Epithelial cell of esophagus (primary cell): ENCODE results near the gene PTBP3.
"Not testable (repeated sequence)": the region's sequence is repeated elsewhere in the genome, so short reads cannot be mapped to it uniquely, and the experiment has no call there.

Experiments
- DNase-seq: peaks from one replicate; pipeline ENCODE4 v3.0.0; 2010; ENCODE audit warnings: low read depth
- H3K4me3 ChIP-seq: 2 replicates; pipeline ENCODE4 v1.5.1; 2011; ENCODE audit warnings: mild to moderate bottlenecking, low read length, control low read depth
- CTCF ChIP-seq: IDR thresholded peaks from 2 replicates; pipeline ENCODE4 v1.5.1; 2011; ENCODE audit warnings: low read depth, mild to moderate bottlenecking, low read length, control low read depth, inconsistent platforms; ENCODE audit not compliant: insufficient read depth; ENCODE audit errors: missing control alignments

The PTBP3 gene

DNA sequence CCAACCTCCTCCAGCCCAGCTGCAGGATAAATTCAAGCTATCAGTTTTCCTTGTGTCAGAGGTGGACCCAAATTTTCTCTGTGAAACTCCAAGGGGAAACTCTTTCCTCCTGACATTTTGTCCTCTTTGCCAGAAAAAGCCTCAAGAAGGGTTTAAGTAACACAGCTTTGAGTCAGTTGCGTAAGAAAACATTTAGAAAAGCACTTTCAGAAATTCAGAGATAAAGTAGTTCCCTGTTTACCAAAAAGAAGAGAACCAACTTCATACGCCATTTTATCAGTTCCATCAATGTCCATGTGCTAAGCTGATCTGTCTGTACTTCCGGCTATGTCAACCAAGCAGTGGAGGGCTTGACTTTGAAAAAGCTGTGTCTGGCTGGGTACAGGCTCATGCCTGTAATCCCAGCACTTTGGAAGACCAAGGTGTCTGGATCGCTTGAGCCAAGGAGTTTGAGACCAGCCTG, 138.4 kb downstream of the PTBP3 start:
- H3K4me3 ChIP-seq = no peak overlapping the region
- TF ChIP-seq CTCF = no peak
- no peak for DNase-seq

- no peak for TF ChIP-seq CTCF
- no peak for DNase-seq
- no peak overlapping the region for H3K4me3 ChIP-seq
Observed at GRCh38 chr9:112193572-112194288, 139.7 kb downstream of the PTBP3 start.

DNA sequence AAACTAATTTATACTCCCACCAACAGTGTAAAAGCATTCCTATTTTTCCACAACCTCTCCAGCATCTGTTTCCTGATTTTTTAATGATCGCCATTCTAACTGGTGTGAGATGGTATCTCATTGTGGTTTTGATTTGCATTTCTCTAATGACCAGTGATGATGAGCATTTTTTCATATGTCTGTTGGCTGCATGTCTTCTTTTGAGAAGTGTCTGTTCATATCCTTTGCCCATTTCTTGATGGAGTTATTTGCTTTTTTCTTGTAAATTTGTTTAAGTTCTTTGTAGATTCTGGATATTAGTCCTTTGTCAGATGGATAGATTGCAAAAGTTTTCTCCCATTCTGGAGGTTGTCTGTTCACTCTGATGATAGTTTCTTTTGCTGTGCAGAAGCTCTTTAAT, 143.1 kb downstream of the PTBP3 start:
- DNase-seq = not testable (repeated sequence)

DNA sequence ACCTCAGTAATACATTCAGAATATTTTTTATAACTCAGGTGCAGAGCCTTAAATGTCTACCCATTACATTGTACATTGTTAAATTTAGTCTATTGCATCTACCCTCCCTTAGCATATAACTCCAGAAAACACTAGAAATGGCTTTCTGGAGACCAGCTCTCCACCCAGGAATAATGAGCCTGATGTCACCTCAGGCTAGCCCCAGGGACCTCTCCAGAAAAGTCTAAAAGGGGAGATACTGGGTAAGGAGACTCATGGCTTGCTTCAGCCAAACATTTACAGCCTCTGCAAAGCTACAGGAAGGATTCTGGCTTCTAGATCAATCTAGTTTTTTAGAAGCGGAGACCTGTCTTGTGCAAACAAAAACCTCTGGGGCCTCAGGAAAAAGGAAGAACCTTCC, 144.5 kb downstream of the PTBP3 start:
- DNase-seq = no peak

More for the DNA sequence above, 143.1 kb downstream of the PTBP3 start:
- not testable (repeated sequence) for H3K4me3 ChIP-seq

DNA sequence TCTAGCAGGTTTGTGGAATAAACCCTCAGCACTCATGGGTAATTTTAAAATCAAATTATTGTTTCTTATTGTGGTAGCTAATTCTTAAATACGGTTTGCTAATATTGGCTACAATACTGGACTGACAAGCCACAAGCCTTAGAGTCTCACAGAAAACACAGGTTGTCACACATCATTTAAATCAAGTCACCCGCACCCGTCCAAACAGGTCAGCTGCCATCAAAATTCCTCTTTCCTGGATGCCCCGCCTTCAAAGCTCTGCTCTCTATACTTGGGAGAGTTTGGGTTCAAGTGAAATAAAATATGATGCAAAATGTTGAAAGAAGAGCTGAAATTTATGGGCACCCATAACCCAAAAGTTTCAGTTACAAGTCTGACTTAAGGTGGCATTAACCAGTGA, 146.0 kb downstream of the PTBP3 start:
- DNase-seq = no peak
- no peak for TF ChIP-seq CTCF
- no peak overlapping the region for H3K4me3 ChIP-seq

More for the DNA sequence above, 144.5 kb downstream of the PTBP3 start:
- no peak for TF ChIP-seq CTCF
- no peak overlapping the region for H3K4me3 ChIP-seq

GRCh38 chr9:112186695-112187094, 146.7 kb downstream of the PTBP3 start:
- H3K4me3 ChIP-seq = no peak overlapping the region
- no peak for TF ChIP-seq CTCF
- peak; percentile 90 for DNase-seq

- H3K4me3 ChIP-seq = no peak overlapping the region
- DNase-seq = no peak
- TF ChIP-seq CTCF = no peak
Observed at GRCh38 chr9:112184946-112185345, 148.5 kb downstream of the PTBP3 start.
